ENCODE data around the gene CDC14B.
A peak's percentile ranks its signal among the peaks of the same experiment; 100 is the strongest.

The CDC14B gene

DNA sequence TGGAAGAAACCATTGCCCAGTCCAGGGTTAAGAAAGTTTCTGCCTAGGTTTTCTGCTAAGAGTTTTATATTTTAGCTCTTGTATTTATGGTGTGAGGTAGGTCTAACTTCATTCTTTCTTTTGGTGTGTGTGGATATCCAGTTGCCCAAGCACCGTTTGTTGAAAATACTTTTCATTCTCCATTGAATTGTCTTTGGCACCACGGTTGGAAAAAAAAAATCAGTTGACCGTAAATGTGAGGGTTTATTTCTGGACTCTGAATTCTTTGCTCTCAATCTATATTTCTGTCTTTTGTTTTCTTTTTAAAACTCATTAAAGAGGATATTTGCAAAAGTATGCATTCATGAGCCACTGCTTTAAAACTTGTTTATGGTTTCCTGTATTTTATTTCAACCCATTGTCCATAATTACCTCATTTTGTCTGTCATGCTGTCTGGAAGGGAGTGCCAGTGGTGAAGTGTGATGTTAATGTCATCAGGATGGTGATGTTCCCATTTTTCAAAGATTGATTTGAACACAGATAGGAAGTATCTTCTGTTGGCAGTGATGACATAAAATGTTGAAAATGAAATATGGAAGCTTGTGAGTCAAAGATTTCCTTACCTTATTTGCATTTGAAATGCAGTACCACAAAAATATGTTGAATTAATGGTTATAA, 135.8 kb downstream of the CDC14B start:
- no peak for DNase-seq (ENCODE audit: low spot score)

DNA sequence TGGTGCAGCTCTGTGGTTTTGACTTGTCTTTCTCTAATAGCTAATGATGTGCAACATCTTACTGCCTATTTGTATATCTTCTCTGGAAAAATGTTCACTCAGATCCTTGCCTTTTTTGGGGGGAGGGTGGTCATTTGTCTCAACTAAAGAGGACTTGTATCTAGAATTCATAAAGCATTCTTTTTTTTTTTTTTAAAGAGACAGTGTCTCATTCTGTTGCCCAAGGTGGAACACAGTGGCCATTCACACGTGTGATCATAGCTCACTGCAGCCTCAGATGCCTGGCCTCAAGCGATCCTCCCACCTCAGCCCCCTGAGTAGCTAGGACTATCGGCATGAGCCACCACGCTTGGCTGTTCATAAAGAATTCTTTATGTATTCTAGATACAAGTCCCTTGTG, 136.4 kb downstream of the CDC14B start:
- no peak for DNase-seq (ENCODE audit: low spot score)

DNA sequence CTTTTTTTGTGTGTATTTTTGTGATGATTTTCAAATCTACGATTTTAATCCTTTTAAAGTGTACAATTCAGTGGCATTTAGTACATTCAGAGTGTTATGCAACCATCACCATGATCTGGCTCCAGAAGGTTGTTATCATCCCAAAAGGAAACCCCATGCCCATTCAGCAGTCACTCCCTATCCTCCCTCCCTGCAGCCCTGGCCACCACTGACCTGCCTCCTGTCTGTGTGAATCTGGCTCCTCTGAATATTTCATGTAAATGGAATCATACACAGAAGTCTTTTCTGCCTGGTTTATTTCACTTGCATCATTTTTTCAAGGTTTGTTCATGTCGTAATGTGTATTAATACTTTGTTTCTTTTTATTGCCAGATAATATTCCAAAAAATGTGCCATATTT, 137.2 kb downstream of the CDC14B start:
- DNase-seq (ENCODE audit: low spot score), result no peak

DNA sequence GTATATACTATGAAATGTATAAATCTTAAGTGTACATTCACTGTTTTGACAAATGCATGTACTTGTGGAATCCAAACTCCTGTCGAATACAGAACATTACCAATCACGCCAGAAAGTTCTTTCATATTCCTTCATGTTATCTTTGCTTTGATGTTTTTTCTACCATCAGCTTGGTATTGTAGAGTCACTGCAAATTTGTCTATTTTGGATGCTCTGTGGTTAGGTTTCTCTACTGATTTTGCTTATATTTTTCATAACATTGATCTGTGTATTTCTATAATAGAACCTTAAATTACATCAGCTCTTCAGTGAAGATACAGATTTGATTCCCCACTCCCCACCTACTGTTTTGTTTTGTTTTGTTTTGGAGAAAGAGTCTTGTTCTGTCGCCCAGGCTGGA, 138.9 kb downstream of the CDC14B start:
- DNase-seq (ENCODE audit: low spot score), result no peak

DNA sequence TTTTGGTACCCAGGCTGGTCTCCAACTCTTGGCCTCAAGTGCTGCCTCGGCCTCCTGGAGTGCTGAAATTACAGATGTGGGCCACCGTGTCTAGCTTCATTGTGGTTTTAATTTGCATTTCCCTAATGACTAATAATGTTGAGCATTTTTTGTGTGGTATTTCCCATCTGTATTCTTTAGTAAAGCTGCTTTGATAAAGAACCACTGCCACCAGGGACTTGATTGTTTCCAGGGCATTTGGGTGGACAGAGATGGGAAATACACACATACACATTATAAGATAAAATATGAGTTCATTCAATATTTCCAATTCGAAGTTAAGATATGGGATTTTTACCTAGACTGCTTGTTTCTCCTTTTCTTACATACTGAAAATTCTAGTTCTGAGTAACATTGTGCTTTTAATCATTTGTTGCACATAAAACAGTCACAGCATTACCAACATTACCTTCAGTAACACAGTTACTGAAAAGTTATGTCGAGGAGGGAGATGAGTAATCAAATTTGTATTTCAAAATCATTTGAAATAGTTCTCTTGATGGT, 140.7 kb downstream of the CDC14B start:
- no peak for DNase-seq (ENCODE audit: low spot score)

DNA sequence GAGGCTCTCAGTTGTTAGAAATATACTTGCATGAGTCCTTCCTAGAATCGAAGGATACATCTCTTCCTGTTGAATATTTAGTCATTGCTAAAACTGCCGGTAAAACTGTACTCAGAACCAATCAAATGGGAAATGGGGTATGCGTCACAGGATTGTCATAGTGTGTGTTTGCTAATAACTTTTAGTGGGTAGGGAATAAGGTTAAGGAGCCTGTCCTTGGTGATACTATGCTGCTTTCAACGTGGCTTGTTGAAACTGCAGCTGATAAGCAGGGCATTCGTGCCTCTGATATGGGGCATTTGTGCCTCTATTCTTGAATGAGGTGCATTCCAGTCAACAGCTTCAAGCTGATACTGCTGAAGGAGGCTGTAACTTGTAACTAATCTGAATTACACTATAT, 143.1 kb downstream of the CDC14B start:
- DNase-seq (ENCODE audit: low spot score), result no peak

DNA sequence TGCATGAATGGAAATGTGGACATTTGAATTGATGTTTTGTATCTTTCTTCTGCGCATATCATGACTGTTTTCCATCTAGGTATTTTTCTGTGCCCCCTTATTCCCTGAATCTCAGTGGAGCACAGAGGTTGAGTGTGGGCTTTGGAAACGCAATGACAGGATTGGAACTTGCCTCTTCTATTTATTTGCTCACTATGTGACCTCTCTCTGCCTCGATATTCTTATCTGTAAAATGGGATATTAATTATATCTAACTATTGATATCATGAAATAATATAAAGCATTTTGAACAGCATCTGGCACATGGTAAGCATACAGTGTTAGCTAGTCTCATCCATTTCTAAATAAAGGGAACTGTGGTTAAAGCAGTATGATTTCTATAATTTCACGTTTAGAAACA, 143.6 kb downstream of the CDC14B start:
- no peak for DNase-seq (ENCODE audit: low spot score)

DNA sequence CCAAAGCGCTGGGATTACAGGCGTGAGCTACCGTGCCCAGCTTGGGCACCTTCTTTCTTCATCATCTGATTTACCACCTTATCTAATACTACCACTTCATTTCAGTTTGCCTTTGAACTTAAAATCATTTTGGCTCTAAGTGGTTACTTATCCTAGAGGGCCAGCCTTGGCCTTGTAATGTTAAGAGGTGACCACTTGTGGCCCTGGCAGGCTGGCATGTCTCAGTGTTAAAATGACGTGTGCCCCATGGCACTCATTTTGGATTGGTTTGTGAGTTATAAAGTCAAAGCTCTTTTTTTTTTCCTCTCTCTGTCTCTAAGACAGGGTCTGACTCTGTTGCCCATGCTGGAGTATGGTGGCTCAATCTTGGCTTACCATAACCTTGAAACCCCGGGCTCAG, 151.9 kb downstream of the CDC14B start:
- no peak for DNase-seq (ENCODE audit: low spot score)

DNA sequence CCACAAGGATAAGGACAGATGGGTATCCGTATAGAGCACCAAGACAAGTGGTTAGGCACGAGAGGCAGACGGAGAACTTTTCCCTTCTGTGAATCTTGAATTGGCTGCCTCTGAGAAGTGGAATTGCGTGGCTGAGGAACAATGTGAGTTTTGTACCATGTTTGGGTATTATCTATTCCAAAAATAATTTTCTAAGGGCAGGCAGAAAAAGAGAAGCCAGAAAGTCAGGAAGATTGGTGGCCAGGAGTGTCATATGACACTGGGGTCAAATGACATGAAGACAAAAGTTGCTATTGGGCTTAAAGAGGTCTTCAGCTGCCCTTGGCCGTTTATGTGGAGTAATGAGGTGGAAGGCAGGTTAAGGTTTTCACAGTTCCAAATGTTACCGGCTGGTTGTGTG, 155.2 kb downstream of the CDC14B start:
- no peak for DNase-seq (ENCODE audit: low spot score)

DNA sequence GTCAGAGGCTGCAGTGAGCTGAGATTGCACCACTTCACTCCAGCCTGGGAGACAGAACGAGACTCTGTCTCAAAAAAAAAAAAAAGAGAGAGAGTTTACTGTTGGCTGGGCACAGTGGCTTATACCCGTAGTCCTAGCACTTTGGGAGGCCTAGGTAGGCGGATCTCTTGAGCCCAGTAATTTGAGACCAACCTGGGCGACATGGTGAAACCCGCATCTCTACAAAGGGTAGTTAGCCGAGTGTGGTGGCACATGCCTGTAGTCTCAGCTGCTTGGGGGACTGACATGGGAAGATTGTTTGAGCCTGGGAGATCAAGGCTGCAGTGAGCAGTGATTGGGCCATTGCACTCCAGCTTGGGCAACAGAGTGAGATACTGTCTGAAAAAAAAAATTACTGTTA, 157.1 kb downstream of the CDC14B start:
- DNase-seq (ENCODE audit: low spot score), result no peak

DNA sequence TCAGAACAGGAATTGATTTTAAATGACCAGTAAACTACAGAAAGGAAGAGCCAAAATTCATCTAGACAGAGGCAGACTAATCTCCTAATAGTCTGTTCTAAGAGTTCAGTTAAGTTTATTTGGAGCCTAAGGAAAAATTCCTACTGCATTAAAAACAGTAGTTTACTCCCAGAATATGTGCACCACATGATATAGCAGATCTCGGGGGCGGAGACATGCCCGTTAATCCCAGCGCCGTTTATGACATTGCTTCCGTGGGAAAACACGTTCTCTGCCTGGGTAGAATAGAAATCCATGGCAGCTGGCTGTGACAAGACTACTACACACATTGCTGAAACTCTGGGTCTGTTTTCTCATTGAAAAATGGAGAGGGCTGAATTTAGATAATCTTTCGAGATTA, 158.3 kb downstream of the CDC14B start:
- DNase-seq (ENCODE audit: low spot score), result no peak

DNA sequence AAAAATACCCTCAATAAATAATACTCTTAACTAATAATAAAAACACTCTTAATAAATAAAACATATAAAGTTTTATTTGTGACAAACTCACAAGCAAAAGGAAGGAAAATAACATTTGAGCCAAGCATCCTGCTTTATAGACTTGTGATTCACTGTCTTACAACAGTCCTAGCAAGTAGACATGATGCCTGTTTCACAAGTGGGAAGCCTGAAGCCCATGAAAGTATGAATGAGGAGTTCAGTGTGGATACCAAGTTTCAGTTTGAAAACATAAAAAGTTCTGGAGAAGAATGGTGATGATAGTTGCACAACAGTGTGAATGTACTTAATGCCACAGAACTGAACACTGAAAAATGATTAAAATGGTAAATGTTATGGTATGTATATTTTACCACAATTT, 158.8 kb downstream of the CDC14B start:
- DNase-seq (ENCODE audit: low spot score), result no peak

DNA sequence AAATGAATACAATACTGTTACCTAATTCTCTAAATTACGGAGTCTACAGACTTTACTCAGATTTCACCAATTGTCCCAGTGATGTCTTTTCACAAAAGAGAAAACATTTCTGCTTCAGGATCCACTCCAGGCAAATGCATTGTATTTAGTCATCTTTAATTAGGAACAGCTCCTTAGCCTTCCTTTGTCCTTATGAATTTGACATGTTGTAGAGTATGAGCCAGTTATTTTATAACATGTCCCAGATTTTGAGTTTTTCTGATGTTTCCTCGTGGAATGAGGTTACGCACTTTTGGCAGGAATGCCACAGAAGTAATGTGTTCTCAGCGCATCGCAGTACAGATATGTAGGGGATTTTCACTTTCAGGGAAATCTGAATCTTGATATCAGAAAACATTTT, 159.2 kb downstream of the CDC14B start:
- DNase-seq (ENCODE audit: low spot score), result no peak

DNA sequence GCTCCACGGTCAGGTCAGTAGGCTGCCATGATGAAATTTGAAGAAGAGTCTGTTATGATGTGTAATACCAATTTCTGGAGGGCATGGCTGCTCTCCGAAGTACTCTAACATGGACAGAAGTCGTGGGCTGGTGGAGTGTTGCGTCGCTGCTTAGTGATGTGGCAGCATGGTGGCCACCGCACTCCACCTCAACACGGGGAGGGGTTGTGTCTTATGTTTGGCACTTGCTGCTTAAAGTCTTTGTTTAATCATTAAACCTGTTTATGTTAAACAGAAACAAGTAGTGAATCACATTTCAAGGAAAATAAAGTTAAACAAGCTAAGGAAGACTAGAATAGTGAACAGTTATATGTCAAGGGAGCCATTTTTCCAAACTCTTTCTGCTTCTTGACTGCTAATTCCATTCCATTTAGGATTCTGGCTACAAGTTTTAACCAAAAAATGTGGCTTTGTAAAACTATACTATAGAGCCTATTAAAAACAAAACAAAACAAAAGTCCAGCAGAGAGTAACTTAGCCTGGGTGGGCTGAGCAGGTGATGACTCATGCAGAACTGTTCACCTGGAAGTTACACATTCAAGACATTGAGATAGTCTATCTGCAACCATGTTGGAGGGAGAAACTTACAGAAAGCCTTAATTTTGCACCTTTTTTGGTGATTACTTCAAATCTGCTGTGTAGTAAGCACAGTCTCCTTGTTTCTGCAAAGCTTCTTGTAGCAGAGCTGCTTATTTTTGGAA, 160.2 kb downstream of the CDC14B start:
- no peak for DNase-seq (ENCODE audit: low spot score)

DNA sequence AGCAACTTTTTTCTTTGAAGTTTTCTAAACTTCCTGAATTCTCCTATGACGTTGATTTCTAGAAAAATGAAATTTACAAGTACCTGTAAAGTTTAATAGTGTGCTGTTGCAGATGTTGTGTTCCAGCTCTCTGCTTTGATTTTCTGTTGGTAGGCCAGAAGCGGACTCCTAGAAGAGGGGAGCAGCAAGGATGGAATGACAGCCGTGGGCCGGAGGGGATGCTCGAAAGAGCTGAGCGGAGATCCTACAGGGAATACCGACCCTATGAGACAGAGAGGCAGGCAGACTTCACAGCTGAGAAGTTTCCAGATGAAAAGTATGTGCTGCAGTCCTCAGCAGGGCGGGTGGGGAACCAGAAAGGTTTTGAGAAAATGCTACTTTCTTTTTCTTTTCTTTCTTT, 161.4 kb downstream of the CDC14B start:
- DNase-seq (ENCODE audit: low spot score), result no peak

DNA sequence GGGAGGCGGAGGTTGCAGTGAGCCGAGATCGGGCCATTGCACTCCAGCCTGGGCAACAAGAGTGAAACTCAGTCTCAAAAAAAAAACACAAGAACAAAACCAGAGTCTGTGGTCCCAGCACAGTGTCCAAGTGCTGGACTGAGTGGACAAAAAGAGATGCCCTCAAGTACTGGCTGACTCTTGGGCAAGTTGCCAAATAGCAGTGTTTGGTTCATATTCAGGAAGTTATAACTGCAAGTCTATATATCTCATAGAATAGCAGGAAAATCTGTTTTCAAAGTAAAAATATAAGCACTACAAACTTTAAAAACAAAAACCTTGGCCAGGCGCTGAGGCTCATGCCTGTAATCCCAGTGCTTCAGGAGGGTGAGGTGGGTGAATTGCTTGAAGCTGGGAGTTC, 162.4 kb downstream of the CDC14B start:
- DNase-seq (ENCODE audit: low spot score), result no peak

DNA sequence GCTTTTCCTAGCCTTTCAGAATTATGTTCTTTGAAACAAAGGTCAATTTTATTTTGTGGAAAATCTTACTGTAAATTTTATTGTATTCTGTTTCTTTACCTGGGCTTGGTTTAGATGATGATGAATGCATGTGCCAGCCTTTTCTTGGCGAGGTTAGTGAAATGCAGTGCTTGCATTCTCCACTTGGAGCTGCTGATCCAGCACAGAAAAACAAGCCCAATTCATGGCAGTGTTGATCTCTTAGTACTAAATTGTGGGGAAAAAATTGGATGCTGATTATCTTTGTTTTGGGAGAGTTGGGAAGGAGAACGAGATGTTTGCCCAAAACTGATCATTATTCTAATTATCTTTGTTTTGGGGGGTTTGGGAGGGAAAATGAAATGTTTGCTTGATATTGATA, 166.0 kb downstream of the CDC14B start:
- peak; percentile 25 for DNase-seq (ENCODE audit: low spot score)

DNA sequence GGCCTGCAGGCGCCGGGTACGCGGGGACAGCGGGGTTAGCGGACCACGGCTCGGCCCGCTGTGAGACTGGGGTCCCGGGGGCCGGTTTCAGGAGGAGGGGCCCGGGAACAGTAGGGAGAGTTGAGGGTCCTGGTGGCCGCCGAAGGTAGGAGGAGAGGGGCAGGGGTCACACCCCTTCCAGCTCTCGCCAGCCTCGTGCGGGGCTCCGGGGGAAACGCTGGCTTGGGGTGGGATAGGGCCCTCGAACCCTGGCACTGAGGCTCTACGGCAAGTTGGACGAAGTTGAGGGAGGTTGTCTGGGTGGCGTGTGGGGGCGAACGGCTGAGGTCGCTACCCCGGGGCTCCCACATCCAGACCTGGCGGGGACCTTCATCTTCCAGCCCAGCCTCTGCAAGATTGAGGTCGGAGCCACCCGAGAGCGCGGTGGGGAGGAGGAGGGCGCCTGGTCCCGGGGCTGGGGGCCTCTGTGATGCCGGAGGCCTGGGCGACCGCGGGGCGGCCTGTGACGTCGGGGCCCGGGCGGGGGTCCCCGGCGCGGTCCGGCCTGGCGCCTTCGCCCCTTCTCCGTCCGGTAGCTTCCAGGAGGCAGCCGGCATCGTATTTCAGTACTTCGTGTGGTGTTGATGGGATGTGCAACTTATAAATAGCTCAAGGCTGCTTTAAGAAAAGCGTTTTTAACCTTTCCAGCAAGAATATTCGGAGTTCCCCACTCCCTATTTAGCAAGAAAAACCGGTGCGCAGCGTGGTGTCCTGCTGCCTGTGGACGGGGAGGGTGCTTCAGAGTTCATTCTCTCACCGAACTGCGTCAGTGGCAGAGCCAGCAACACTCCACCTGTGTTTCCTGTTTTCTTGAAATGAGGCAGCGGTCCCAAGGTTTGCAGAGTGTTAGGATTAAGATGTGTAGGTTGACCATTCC, 168.8 kb downstream of the CDC14B start:
- peak; percentile 21 for DNase-seq (ENCODE audit: low spot score)
